Skin of body (tissue), 2 donors: Measurements from ENCODE around the gene NTMT2. TPM values are rescaled to one million over a fixed set of nuclear protein-coding genes. Genes with fewer than 3 reads are reported as not detected.
"Not testable (repeated sequence)": the region's sequence is repeated elsewhere in the genome, so short reads cannot be mapped to it uniquely, and the experiment has no call there.

ENCODE experiments used
- DNase-seq: peaks from one replicate; lab custom pipeline; 2025; lab: John Stamatoyannopoulos, UW
- total RNA-seq: library from RNA; depleted of rRNA; stranded (reverse); fragments of >200 nt; gene quantifications from one replicate; pipeline ENCODE4 v1.2.3, GENCODE V29; 2014

NTMT2 gene
- total RNA-seq, 1 donor from 2014 or later, result not detected

- DNase-seq, result no peak
These were observed 10.8 kb downstream of the NTMT2 start for GRCh38 chr1:170156594-170156993.

GRCh38 chr1:170157820-170158219, 12.1 kb downstream of the NTMT2 start:
- no peak for DNase-seq

- DNase-seq, result peak; percentile 29
These were observed 16.9 kb downstream of the NTMT2 start for GRCh38 chr1:170162459-170163246.

GRCh38 chr1:170164103-170164763, 18.5 kb downstream of the NTMT2 start:
- peak; percentile 96 for DNase-seq

- DNase-seq, result no peak
These were observed 20.9 kb downstream of the NTMT2 start for GRCh38 chr1:170166518-170167180.

- peak; percentile 9 for DNase-seq
These were observed 22.5 kb downstream of the NTMT2 start for GRCh38 chr1:170168265-170168664.

GRCh38 chr1:170170513-170170912, 24.8 kb downstream of the NTMT2 start:
- DNase-seq, result not testable (repeated sequence)

GRCh38 chr1:170174395-170174794, 28.6 kb downstream of the NTMT2 start:
- DNase-seq, result no peak

- no peak for DNase-seq
These were observed 29.3 kb downstream of the NTMT2 start for GRCh38 chr1:170175041-170175440.

GRCh38 chr1:170175484-170175883, 29.7 kb downstream of the NTMT2 start:
- DNase-seq, result no peak

- no peak for DNase-seq
These were observed 31.0 kb downstream of the NTMT2 start for GRCh38 chr1:170176772-170177171.

GRCh38 chr1:170182442-170182841, 36.7 kb downstream of the NTMT2 start:
- no peak for DNase-seq

GRCh38 chr1:170192546-170192945, 46.8 kb downstream of the NTMT2 start:
- no peak for DNase-seq

- no peak for DNase-seq
These were observed 48.7 kb downstream of the NTMT2 start for GRCh38 chr1:170194451-170194850.

- no peak for DNase-seq
These were observed 50.9 kb downstream of the NTMT2 start for GRCh38 chr1:170196490-170197236.

GRCh38 chr1:170198090-170198489, 52.3 kb downstream of the NTMT2 start:
- DNase-seq, result no peak

GRCh38 chr1:170198584-170198983, 52.8 kb downstream of the NTMT2 start:
- DNase-seq, result no peak

- peak; percentile 68 for DNase-seq
These were observed 54.4 kb downstream of the NTMT2 start for GRCh38 chr1:170200161-170200560.

- peak; percentile 78 for DNase-seq
These were observed 55.0 kb downstream of the NTMT2 start for GRCh38 chr1:170200621-170201397.

- DNase-seq, result peak; percentile 51
These were observed 57.9 kb downstream of the NTMT2 start for GRCh38 chr1:170203693-170204092.

GRCh38 chr1:170204121-170204520, 58.4 kb downstream of the NTMT2 start:
- DNase-seq, result peak; percentile 80
